OCI-LY1 (cell line): Measurements from ENCODE around the gene RCAN2.

Experiments used
- CTCF ChIP-seq: fragments of 200-600 bp; sonication (generic), shearing (Covaris generic); IDR thresholded peaks from 2 replicates; pipeline ENCODE4 v1.5.1; 2017; ENCODE audit warnings: mild to moderate bottlenecking, antibody characterized with exemption, low read length, moderate library complexity, mixed read lengths
- EZH2 ChIP-seq: fragments of 200-600 bp; sonication (generic), shearing (Covaris generic); IDR thresholded peaks from 2 replicates; pipeline ENCODE4 v1.8.0; 2017; ENCODE audit warnings: borderline replicate concordance, mixed run types, mild to moderate bottlenecking, antibody characterized with exemption, low read length, moderate library complexity, mixed read lengths

GRCh38 chr6:46287043-46287442, 204.2 kb downstream of the RCAN2 start:
- TF ChIP-seq CTCF (no peak), EZH2 (no peak)
